ENCODE measurements around the gene GRAPL.
"Not testable (repeated sequence)": the region's sequence is repeated elsewhere in the genome, so short reads cannot be mapped to it uniquely, and the experiment has no call there.

GRAPL gene

DNA sequence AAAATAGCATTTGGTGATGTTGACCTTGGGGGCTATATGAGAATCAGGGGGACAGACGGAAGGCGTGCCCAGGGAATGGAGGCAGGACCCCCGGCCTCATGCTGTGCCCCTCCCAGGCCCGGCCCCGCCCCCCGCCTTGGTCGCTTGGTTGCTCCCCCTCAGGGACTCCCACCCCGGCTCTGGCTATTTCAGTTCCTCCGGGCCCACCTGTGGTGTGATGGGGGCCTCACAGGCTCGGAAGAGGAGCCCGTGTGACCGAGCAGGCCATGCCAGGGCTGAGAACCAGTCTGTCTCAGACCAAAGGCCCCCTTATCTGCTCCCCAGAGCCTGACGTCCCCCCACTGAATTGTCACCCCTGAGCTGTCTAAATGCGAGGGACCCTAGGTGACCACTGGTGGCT, 4.4 kb downstream of the GRAPL start:
- not testable (repeated sequence) for H3K27ac ChIP-seq (ENCODE audit: low read depth, low read length); H3F3A ChIP-seq (ENCODE audit: insufficient read depth); H3K79me2 ChIP-seq (ENCODE audit: insufficient read depth, low read length); H3K36me3 ChIP-seq (ENCODE audit: low read length); H4K20me1 ChIP-seq (ENCODE audit: low read depth, low read length); H3K9me2 ChIP-seq (replicated peaks; ENCODE audit: insufficient read depth, low read length); H3K4me3 ChIP-seq (ENCODE audit: insufficient read depth, low read length, poor library complexity, severe bottlenecking); H2AFZ ChIP-seq (ENCODE audit: low read depth, low read length, severe bottlenecking); H3K9me3 ChIP-seq (ENCODE audit: insufficient read depth, low read length); H3K27me3 ChIP-seq (ENCODE audit: low read length); H3K4me2 ChIP-seq (ENCODE audit: low read depth, low read length, poor library complexity, severe bottlenecking); H3K9ac ChIP-seq (ENCODE audit: low read length)

DNA sequence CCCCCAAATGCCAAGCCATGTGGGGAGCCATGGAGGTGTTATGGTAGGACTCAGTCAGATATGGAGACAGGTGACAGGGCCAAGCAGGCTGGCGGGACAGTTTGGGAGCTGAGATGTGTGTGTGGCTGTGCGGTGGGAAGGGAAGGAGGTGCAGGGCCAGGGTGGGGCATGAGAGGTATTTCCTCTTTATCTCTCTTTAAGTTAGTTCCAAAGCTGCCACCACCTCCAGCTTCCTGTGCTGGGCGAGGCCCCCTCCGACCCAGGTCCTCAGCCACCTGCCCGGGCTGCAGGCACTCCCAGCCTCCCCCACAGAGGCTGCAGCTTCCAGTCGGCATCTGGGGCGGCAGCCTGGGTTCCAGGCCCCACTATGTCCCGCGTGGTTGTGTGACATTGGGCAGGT, 6.4 kb downstream of the GRAPL start:
- not testable (repeated sequence) for H3K79me2 ChIP-seq (ENCODE audit: insufficient read depth, low read length); H3F3A ChIP-seq (ENCODE audit: insufficient read depth); H3K9ac ChIP-seq (ENCODE audit: low read length); H4K20me1 ChIP-seq (ENCODE audit: low read depth, low read length); H3K4me2 ChIP-seq (ENCODE audit: low read depth, low read length, poor library complexity, severe bottlenecking); H3K4me3 ChIP-seq (ENCODE audit: insufficient read depth, low read length, poor library complexity, severe bottlenecking); H3K9me2 ChIP-seq (replicated peaks; ENCODE audit: insufficient read depth, low read length); H3K9me3 ChIP-seq (ENCODE audit: insufficient read depth, low read length); H2AFZ ChIP-seq (ENCODE audit: low read depth, low read length, severe bottlenecking); H3K36me3 ChIP-seq (ENCODE audit: low read length); H3K27me3 ChIP-seq (ENCODE audit: low read length)
- H3K27ac ChIP-seq (ENCODE audit: low read depth, low read length): peak overlapping the region; percentile 83

DNA sequence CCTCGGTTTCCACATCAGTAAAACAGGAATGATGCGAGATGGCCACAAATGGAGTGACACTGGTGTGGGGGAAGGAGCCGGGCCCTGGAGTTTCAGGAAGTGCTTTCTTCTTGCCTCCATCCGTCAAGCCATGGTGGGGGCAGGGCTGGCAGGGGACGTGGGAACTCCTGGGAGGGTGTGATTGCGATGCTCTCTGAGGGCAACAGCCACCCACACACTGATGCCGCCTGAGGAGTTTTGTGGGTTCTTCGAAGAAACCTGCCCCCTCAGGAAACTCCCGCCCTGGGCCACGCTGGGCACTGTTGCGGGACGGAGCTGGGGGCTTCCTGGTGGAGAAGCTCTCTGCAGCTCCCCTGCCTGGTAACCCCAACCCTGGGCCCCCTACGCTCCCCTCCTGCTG, 8.0 kb downstream of the GRAPL start:
- not testable (repeated sequence) for H3K36me3 ChIP-seq (ENCODE audit: low read length); H4K20me1 ChIP-seq (ENCODE audit: low read depth, low read length); H3K79me2 ChIP-seq (ENCODE audit: insufficient read depth, low read length); H3K9ac ChIP-seq (ENCODE audit: low read length); H3K4me2 ChIP-seq (ENCODE audit: low read depth, low read length, poor library complexity, severe bottlenecking); H2AFZ ChIP-seq (ENCODE audit: low read depth, low read length, severe bottlenecking); H3F3A ChIP-seq (ENCODE audit: insufficient read depth); H3K27me3 ChIP-seq (ENCODE audit: low read length); H3K9me2 ChIP-seq (replicated peaks; ENCODE audit: insufficient read depth, low read length); H3K27ac ChIP-seq (ENCODE audit: low read depth, low read length); H3K9me3 ChIP-seq (ENCODE audit: insufficient read depth, low read length); H3K4me3 ChIP-seq (ENCODE audit: insufficient read depth, low read length, poor library complexity, severe bottlenecking)

DNA sequence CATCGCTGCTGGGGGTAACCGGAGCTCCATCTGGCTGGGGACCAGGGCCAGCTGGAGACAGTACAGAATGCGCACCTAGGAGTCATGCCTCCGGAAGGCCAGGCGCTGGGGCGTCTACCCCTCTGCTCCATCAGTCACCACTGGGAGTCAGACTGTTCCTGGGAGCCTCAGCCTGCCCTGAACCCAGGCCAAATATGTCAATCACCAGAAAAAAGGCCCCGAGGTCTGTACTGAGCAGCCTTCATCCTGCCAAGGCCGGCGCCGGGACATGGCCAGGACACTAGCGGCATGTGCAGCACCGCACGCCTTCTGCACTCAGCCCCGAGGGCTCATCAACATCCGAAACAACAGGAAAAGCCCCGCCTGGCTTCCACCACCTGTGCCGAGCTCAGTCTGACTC, 8.7 kb downstream of the GRAPL start:
- H3K9me2 ChIP-seq (replicated peaks; ENCODE audit: insufficient read depth, low read length); H3F3A ChIP-seq (ENCODE audit: insufficient read depth); H4K20me1 ChIP-seq (ENCODE audit: low read depth, low read length); H3K27me3 ChIP-seq (ENCODE audit: low read length); H3K79me2 ChIP-seq (ENCODE audit: insufficient read depth, low read length); H3K36me3 ChIP-seq (ENCODE audit: low read length); H3K27ac ChIP-seq (ENCODE audit: low read depth, low read length); H3K4me3 ChIP-seq (ENCODE audit: insufficient read depth, low read length, poor library complexity, severe bottlenecking); H3K9me3 ChIP-seq (ENCODE audit: insufficient read depth, low read length); H3K4me2 ChIP-seq (ENCODE audit: low read depth, low read length, poor library complexity, severe bottlenecking); H2AFZ ChIP-seq (ENCODE audit: low read depth, low read length, severe bottlenecking); H3K9ac ChIP-seq (ENCODE audit: low read length): not testable (repeated sequence)

DNA sequence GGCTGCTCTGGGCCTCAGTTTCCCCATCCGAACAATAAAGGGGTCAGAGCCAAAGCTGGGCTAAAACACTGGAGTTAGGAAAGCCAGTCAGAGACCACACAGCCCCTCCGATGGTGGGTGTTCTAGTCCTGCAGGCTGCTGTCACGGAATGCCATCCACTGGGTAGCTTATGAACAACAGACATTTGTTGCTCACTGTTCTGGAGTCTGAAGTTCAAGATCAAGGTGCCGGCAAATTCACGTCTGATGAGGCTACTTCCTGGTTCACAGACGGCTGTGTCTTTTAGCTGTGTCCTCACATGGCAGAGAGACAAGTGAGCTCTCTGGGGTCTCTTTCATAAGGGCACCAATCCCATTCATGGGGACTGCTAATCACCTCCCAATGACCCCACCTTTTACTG, 9.2 kb downstream of the GRAPL start:
- H3K79me2 ChIP-seq (ENCODE audit: insufficient read depth, low read length); H3K4me2 ChIP-seq (ENCODE audit: low read depth, low read length, poor library complexity, severe bottlenecking); H3K4me3 ChIP-seq (ENCODE audit: insufficient read depth, low read length, poor library complexity, severe bottlenecking); H3K27me3 ChIP-seq (ENCODE audit: low read length); H4K20me1 ChIP-seq (ENCODE audit: low read depth, low read length); H3F3A ChIP-seq (ENCODE audit: insufficient read depth); H3K36me3 ChIP-seq (ENCODE audit: low read length); H2AFZ ChIP-seq (ENCODE audit: low read depth, low read length, severe bottlenecking); H3K9ac ChIP-seq (ENCODE audit: low read length); H3K9me2 ChIP-seq (replicated peaks; ENCODE audit: insufficient read depth, low read length); H3K9me3 ChIP-seq (ENCODE audit: insufficient read depth, low read length): not testable (repeated sequence)
- H3K27ac ChIP-seq (ENCODE audit: low read depth, low read length): peak overlapping the region; percentile 81

DNA sequence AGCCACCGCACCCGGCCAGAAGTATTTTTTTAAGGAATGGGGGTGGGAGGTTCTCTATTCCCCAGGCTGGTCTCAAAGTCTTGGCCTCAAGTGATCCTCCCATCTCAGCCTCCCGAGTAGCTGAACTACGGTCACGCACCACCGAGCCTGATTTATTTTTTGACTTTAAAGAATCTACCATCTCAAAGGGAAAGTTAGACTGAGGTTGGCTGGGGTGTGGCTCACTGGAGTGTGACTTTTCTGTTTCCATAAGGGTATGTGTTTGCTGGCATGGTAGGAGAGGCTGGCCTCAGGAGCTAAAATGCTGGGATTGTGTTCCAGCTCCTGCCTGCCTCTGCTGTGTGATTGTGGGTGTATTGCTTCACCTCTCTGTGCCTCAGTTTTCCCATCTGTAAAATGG, 10.6 kb downstream of the GRAPL start:
- not testable (repeated sequence) for H3K9me3 ChIP-seq (ENCODE audit: insufficient read depth, low read length); H3F3A ChIP-seq (ENCODE audit: insufficient read depth); H2AFZ ChIP-seq (ENCODE audit: low read depth, low read length, severe bottlenecking); H4K20me1 ChIP-seq (ENCODE audit: low read depth, low read length); H3K36me3 ChIP-seq (ENCODE audit: low read length); H3K27ac ChIP-seq (ENCODE audit: low read depth, low read length); H3K9ac ChIP-seq (ENCODE audit: low read length); H3K9me2 ChIP-seq (replicated peaks; ENCODE audit: insufficient read depth, low read length); H3K79me2 ChIP-seq (ENCODE audit: insufficient read depth, low read length); H3K27me3 ChIP-seq (ENCODE audit: low read length); H3K4me2 ChIP-seq (ENCODE audit: low read depth, low read length, poor library complexity, severe bottlenecking); H3K4me3 ChIP-seq (ENCODE audit: insufficient read depth, low read length, poor library complexity, severe bottlenecking)

DNA sequence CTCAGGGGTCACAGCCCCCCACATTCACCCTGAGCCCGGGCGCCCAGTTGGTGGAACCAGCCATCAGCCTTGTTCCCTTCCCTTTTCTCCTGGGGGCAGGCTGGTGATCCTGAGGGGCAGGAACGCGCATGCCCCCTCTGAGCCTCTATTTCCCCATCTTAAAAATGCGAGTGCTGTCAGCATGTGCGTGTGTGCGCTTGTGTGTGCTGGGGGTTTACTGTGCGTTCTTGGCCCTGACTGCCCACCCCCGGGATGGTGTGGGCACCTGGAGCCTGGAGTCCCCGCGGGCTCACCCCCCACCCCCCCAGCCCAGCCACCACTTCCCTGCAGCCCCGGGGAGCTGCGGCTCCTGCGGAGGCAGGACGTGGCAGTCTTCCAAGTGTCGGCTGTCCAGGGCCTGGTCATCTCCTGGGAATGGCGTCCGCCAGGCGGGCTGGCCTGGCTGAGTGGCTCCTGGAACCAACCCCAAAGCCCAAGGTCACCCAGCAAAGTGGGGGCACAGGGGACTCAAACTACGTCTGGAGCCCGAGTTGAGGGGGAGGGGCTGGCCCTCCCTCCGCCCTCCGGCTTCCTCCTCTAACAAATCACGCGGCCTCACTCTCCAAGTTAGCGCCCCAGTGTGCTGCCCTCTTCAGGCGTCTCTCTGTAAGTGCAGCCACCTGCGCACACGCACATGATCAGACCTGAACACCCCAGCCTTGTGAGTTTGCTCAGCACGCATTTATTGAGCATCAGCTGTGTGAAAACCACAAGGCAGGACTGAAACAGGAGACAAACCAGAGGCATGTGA, 14.2 kb downstream of the GRAPL start:
- H3K79me2 ChIP-seq (ENCODE audit: insufficient read depth, low read length); H4K20me1 ChIP-seq (ENCODE audit: low read depth, low read length); H3K9me3 ChIP-seq (ENCODE audit: insufficient read depth, low read length); H3K27me3 ChIP-seq (ENCODE audit: low read length); H3K9me2 ChIP-seq (replicated peaks; ENCODE audit: insufficient read depth, low read length); H3K36me3 ChIP-seq (ENCODE audit: low read length); H3K4me3 ChIP-seq (ENCODE audit: insufficient read depth, low read length, poor library complexity, severe bottlenecking); H3K9ac ChIP-seq (ENCODE audit: low read length); H3K27ac ChIP-seq (ENCODE audit: low read depth, low read length); H3K4me2 ChIP-seq (ENCODE audit: low read depth, low read length, poor library complexity, severe bottlenecking); H2AFZ ChIP-seq (ENCODE audit: low read depth, low read length, severe bottlenecking); H3F3A ChIP-seq (ENCODE audit: insufficient read depth): not testable (repeated sequence)

DNA sequence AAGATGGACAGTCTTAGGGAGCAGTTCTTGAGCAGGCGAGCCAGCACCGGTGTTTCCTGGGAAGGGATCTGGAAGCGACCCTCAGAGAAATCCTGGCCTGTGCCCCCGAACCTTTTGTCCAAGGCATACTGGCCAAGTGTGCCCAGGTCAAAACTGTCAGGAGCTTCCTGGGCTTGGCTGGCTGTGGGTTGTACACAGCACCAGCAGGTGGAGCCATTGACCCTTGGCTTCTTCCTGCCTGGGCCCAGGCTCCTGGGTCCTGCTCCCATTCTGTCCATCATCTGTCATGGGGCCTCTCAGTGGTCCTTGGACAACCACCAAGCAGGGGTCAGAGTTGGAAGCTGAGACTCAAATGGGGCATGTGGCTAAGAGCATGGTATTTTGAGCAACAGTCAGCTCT, 15.0 kb downstream of the GRAPL start:
- not testable (repeated sequence) for H3F3A ChIP-seq (ENCODE audit: insufficient read depth); H3K4me2 ChIP-seq (ENCODE audit: low read depth, low read length, poor library complexity, severe bottlenecking); H3K4me3 ChIP-seq (ENCODE audit: insufficient read depth, low read length, poor library complexity, severe bottlenecking); H3K9me2 ChIP-seq (replicated peaks; ENCODE audit: insufficient read depth, low read length); H2AFZ ChIP-seq (ENCODE audit: low read depth, low read length, severe bottlenecking); H3K79me2 ChIP-seq (ENCODE audit: insufficient read depth, low read length); H4K20me1 ChIP-seq (ENCODE audit: low read depth, low read length); H3K9ac ChIP-seq (ENCODE audit: low read length); H3K27me3 ChIP-seq (ENCODE audit: low read length); H3K36me3 ChIP-seq (ENCODE audit: low read length); H3K9me3 ChIP-seq (ENCODE audit: insufficient read depth, low read length); H3K27ac ChIP-seq (ENCODE audit: low read depth, low read length)
